CD4-positive, alpha-beta T cell treated with Interleukin-2 at 100 ng/mL for 4 hours (primary cell): Measurements from ENCODE around the gene MT1F.

Experiments
- DNase-seq: peaks from one replicate; pipeline ENCODE4 v3.0.0-alpha.2; 2020; ENCODE audit warnings: low spot score

MT1F gene

GRCh38 chr16:56700195-56700594 lies 42.4 kb downstream of the MT1F start:
- no peak for DNase-seq

- no peak for DNase-seq
Measured at GRCh38 chr16:56700631-56701030, 42.9 kb downstream of the MT1F start.

- DNase-seq, result no peak
Measured at GRCh38 chr16:56701534-56701933, 43.8 kb downstream of the MT1F start.

GRCh38 chr16:56702836-56703235 lies 45.1 kb downstream of the MT1F start:
- DNase-seq, result no peak
